ENCODE data around the gene DBP.
A peak's percentile ranks its signal among the peaks of the same experiment; 100 is the strongest.

- TF ChIP-seq CTCF (IDR thresholded peaks at IDR 0.05): peak; percentile 65 to 87 (median 76)
- no peak for TF ChIP-seq POLR2A (IDR thresholded peaks at IDR 0.05)
Measured at GRCh38 chr19:48674921-48675824, 38.0 kb upstream of the DBP start.
